MM.1S (cell line): ENCODE data around the gene GVQW3.

Source experiments
- DNase-seq: peaks from one replicate; pipeline ENCODE4 v3.0.0-alpha.2; 2015
- H2AFZ ChIP-seq: fragments of 300-600 bp; sonication (generic); 2 replicates; pipeline ENCODE4 v1.6.0; 2016; ENCODE audit warnings: antibody characterized with exemption, low read length
- H3F3A ChIP-seq: fragments of 300-600 bp; sonication (generic); 2 replicates; pipeline ENCODE4 v1.6.1; 2016; ENCODE audit warnings: mild to moderate bottlenecking, antibody characterized with exemption, low read length, moderate library complexity, mixed read lengths; ENCODE audit not compliant: insufficient read depth
- H3K27ac ChIP-seq: fragments of 300-600 bp; sonication (generic); 2 replicates; pipeline ENCODE4 v1.5.1; 2016; ENCODE audit warnings: mild to moderate bottlenecking, low read length
- H3K27me3 ChIP-seq: fragments of 300-600 bp; sonication (generic); replicated peaks from 2 replicates; pipeline ENCODE4 v1.6.0; 2016; ENCODE audit warnings: low read length; ENCODE audit not compliant: insufficient read depth
- H3K36me3 ChIP-seq: fragments of 300-600 bp; sonication (generic); replicated peaks from 2 replicates; pipeline ENCODE4 v1.6.1; 2016; ENCODE audit warnings: mild to moderate bottlenecking, low read length, mixed read lengths; ENCODE audit not compliant: insufficient read depth
- H3K4me1 ChIP-seq: fragments of 300-600 bp; sonication (generic); 2 replicates; pipeline ENCODE4 v1.6.1; 2016; ENCODE audit warnings: low read length, mixed read lengths
- H3K4me2 ChIP-seq: fragments of 300-600 bp; sonication (generic); 2 replicates; pipeline ENCODE4 v1.6.0; 2016; ENCODE audit warnings: low read depth, low read length
- H3K4me3 ChIP-seq: fragments of 300-600 bp; sonication (generic); 2 replicates; pipeline ENCODE4 v1.5.1; 2016; ENCODE audit warnings: low read length, mixed read lengths
- H3K79me2 ChIP-seq: fragments of 300-600 bp; sonication (generic); 2 replicates; pipeline ENCODE4 v1.6.1; 2016; ENCODE audit warnings: mixed run types, low read length, mixed read lengths
- H3K9ac ChIP-seq: fragments of 300-600 bp; sonication (generic); 2 replicates; pipeline ENCODE4 v1.6.1; 2016; ENCODE audit warnings: low read length, mixed read lengths
- H3K9me2 ChIP-seq: fragments of 300-600 bp; sonication (generic); replicated peaks from 2 replicates; pipeline ENCODE4 v1.6.1; 2016; ENCODE audit warnings: mild to moderate bottlenecking, low read length, mixed read lengths; ENCODE audit not compliant: insufficient read depth
- H3K9me3 ChIP-seq: fragments of 300-600 bp; sonication (generic); replicated peaks from 2 replicates; pipeline ENCODE4 v1.6.1; 2016; ENCODE audit warnings: mild to moderate bottlenecking, low read length, mixed read lengths; ENCODE audit not compliant: insufficient read depth
- H4K20me1 ChIP-seq: fragments of 300-600 bp; sonication (generic); 2 replicates; pipeline ENCODE4 v1.6.1; 2016; ENCODE audit warnings: mild to moderate bottlenecking, low read length, moderate library complexity, mixed read lengths; ENCODE audit not compliant: insufficient read depth
- EZH2 ChIP-seq: fragments of 300-600 bp; sonication (generic); optimal IDR thresholded peaks from 2 replicates; pipeline ENCODE3; 2017; ENCODE audit warnings: low read depth, mild to moderate bottlenecking, antibody characterized with exemption, low read length, mixed read lengths
- EZH2phosphoT487 ChIP-seq: fragments of 300-600 bp; sonication (generic); IDR thresholded peaks from 2 replicates; pipeline ENCODE4 v1.6.1; 2018; ENCODE audit warnings: antibody characterized with exemption, low read length
- TF ChIP-seq, protein P1 (sequence below): fragments of 300-600 bp; sonication (generic); IDR thresholded peaks from 2 replicates; pipeline ENCODE4 v1.5.1; 2016; ENCODE audit warnings: antibody characterized with exemption, low read length, mixed read lengths

The GVQW3 gene

GRCh38 chr11:76444384-76445120, 63.4 kb downstream of the GVQW3 start, which contains the start of gene EMSY:
Gene EMSY, plus strand, starts transcription at chr11:76445018. Its CDS starts 1,921 bp downstream, at chr11:76446939.
- peak; percentile 96 for DNase-seq
- H3K9ac ChIP-seq: peak within 1 kb of the TSS; percentile 97
- no peaks in the 10 kb centered on the region for H3K27me3 ChIP-seq
- H3K4me1 ChIP-seq: peaks cover 6% of the 10 kb centered on the region; the same call in 1 of the 2 replicates
- H4K20me1 ChIP-seq: no peaks in the 10 kb centered on the region
- H3K9me3 ChIP-seq: no peaks in the 10 kb centered on the region
- H3K27ac ChIP-seq: peak within 1 kb of the TSS; percentile 79
- TF ChIP-seq EZH2phosphoT487: no peak
- TF ChIP-seq, protein P1, sequence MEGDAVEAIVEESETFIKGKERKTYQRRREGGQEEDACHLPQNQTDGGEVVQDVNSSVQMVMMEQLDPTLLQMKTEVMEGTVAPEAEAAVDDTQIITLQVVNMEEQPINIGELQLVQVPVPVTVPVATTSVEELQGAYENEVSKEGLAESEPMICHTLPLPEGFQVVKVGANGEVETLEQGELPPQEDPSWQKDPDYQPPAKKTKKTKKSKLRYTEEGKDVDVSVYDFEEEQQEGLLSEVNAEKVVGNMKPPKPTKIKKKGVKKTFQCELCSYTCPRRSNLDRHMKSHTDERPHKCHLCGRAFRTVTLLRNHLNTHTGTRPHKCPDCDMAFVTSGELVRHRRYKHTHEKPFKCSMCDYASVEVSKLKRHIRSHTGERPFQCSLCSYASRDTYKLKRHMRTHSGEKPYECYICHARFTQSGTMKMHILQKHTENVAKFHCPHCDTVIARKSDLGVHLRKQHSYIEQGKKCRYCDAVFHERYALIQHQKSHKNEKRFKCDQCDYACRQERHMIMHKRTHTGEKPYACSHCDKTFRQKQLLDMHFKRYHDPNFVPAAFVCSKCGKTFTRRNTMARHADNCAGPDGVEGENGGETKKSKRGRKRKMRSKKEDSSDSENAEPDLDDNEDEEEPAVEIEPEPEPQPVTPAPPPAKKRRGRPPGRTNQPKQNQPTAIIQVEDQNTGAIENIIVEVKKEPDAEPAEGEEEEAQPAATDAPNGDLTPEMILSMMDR: no peak
- no peak for TF ChIP-seq EZH2
- H3K9me2 ChIP-seq: no peaks in the 10 kb centered on the region
- H3F3A ChIP-seq: peaks cover 5% of the 10 kb centered on the region; the same call in 1 of the 2 replicates
- peak within 1 kb of the TSS; percentile 60 for H3K4me2 ChIP-seq
- H3K36me3 ChIP-seq: peaks cover 4% of the 10 kb centered on the region; the same call in 1 of the 2 replicates
- H2AFZ ChIP-seq: peak within 1 kb of the TSS; percentile 86
- H3K79me2 ChIP-seq: peaks cover 63% of the 10 kb centered on the region
- peak within 1 kb of the TSS; percentile 96 for H3K4me3 ChIP-seq

DNA sequence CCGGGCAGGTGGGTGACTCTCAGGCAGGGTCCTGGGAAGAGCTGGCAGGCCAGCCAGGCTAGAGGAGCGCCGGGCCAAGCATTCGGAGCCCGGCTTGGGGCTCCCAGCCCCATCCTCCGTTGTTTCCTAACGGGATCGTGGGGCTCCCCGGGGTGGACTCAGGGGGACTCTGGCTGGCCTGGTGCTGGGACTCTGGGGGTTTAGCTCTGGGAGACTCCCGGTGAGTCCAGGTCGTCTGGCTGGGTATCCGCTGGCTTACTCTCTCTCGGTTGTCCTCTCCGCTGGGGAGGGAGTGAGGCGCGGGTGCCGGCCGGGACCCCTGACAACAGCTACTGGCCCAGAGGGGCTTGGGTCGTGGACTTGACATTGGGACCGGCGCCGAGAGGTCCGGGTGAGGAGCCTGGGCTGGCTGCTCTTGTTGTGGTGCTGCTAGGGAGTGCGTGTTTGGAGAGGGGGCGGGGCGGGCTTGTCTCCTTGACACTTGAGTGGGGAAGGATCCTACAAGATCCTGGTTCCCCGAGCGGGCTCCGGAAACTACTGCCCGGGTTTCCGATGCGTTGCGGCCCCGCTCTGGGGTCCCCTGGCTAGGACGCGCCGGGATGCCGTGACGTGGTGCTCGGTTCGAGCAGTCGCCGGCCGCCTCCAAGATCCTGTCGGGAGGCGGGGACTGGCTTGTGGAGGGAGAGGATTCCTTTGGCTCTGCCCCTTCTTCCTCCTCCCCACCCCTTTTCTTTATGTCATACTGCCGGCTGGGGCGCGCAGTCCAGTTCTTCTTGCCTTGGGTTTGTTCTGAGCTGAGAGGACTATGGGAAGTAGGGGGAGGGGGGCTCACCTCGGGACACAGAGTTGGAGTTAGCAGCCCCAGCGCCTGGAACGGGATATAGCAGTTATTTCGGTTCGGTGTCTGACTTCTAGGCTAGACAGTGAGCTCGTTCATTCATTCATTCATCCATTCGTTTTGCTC, 64.3 kb downstream of the GVQW3 start:
- H4K20me1 ChIP-seq: no peaks in the 10 kb centered on the region
- H3K79me2 ChIP-seq: peaks cover 71% of the 10 kb centered on the region

GRCh38 chr11:76448506-76448905, 67.4 kb downstream of the GVQW3 start:
- Histone ChIP-seq H3K9me2 (no peaks in the 10 kb centered on the region), H3K9ac (no peak overlapping the region), H3K4me3 (no peak overlapping the region), H3K79me2 (peaks cover 63% of the 10 kb centered on the region), H3K27ac (no peak overlapping the region), H3K4me1 (peaks cover 2% of the 10 kb centered on the region; the same call in 1 of the 2 replicates), H3F3A (no peaks in the 10 kb centered on the region), H2AFZ (no peak overlapping the region), H3K4me2 (no peak overlapping the region), H4K20me1 (no peaks in the 10 kb centered on the region), H3K9me3 (no peaks in the 10 kb centered on the region), H3K36me3 (peaks cover 5% of the 10 kb centered on the region; the same call in 1 of the 2 replicates), H3K27me3 (no peaks in the 10 kb centered on the region)
- no peak for DNase-seq
- TF ChIP-seq, protein P1: no peak

More for the DNA sequence above, 64.3 kb downstream of the GVQW3 start:
- Histone ChIP-seq H3K9ac (peak overlapping the region; percentile 97), H3K4me3 (peak overlapping the region; percentile 96), H2AFZ (peak overlapping the region; percentile 86), H3K9me3 (no peaks in the 10 kb centered on the region), H3K27ac (peak overlapping the region; percentile 79; the same call in 1 of the 2 replicates), H3K27me3 (no peaks in the 10 kb centered on the region), H3K36me3 (peaks cover 5% of the 10 kb centered on the region; the same call in 1 of the 2 replicates), H3K4me2 (peak overlapping the region; percentile 60), H3K9me2 (no peaks in the 10 kb centered on the region), H3K4me1 (peaks cover 6% of the 10 kb centered on the region; the same call in 1 of the 2 replicates), H3F3A (peaks cover 5% of the 10 kb centered on the region; the same call in 1 of the 2 replicates)
- TF ChIP-seq EZH2 (no peak), EZH2phosphoT487 (no peak)
- TF ChIP-seq, protein P1: no peak
- peak; percentile 54 for DNase-seq
